Left hindlimb (tissue), 1 donor: ENCODE measurements around the gene GPER1.
"Not testable (repeated sequence)": the region's sequence is repeated elsewhere in the genome, so short reads cannot be mapped to it uniquely, and the experiment has no call there.

Source experiments
- DNase-seq: peaks from one replicate; pipeline ENCODE4 v3.0.0-alpha.2; 2018

GPER1 gene

GRCh38 chr7:1070544-1071011, 17.3 kb upstream of the GPER1 start:
- no peak for DNase-seq

- no peak for DNase-seq
Measured at GRCh38 chr7:1071731-1072254, 16.1 kb upstream of the GPER1 start.

- DNase-seq = no peak
Measured at GRCh38 chr7:1073142-1073977, 14.6 kb upstream of the GPER1 start.

- DNase-seq = not testable (repeated sequence)
Measured at GRCh38 chr7:1074018-1074417, 13.9 kb upstream of the GPER1 start.

- DNase-seq = no peak
Measured at GRCh38 chr7:1074593-1075431, 13.1 kb upstream of the GPER1 start.

- DNase-seq = no peak
Measured at GRCh38 chr7:1076184-1077072, 11.5 kb upstream of the GPER1 start.

- DNase-seq = no peak
Measured at GRCh38 chr7:1078519-1078918, 9.4 kb upstream of the GPER1 start.

- DNase-seq = no peak
Measured at GRCh38 chr7:1078985-1079384, 8.9 kb upstream of the GPER1 start.

- no peak for DNase-seq
Measured at GRCh38 chr7:1079546-1079945, 8.4 kb upstream of the GPER1 start.

GRCh38 chr7:1080252-1080920, 7.5 kb upstream of the GPER1 start:
- no peak for DNase-seq

- no peak for DNase-seq
Measured at GRCh38 chr7:1080921-1081255, 7.0 kb upstream of the GPER1 start.

- no peak for DNase-seq
Measured at GRCh38 chr7:1081336-1081735, 6.6 kb upstream of the GPER1 start.

- no peak for DNase-seq
Measured at GRCh38 chr7:1081931-1082401, 5.9 kb upstream of the GPER1 start.

- no peak for DNase-seq
Measured at GRCh38 chr7:1083729-1084657, 3.9 kb upstream of the GPER1 start.

GRCh38 chr7:1085266-1085665, 2.6 kb upstream of the GPER1 start:
- no peak for DNase-seq

GRCh38 chr7:1085910-1086421, 1.9 kb upstream of the GPER1 start:
- DNase-seq = no peak

GRCh38 chr7:1086588-1087464, 1.1 kb upstream of the GPER1 start:
- DNase-seq = peak; percentile 79

- no peak for DNase-seq
Measured at GRCh38 chr7:1087465-1087814, 473 bp upstream of the GPER1 start.

GRCh38 chr7:1090236-1090635, 2.3 kb downstream of the GPER1 start:
- DNase-seq = no peak
